GM12872 (cell line): ENCODE results near the gene CAMK2D.

Experiments
- CTCF ChIP-seq: IDR thresholded peaks from 3 replicates; pipeline ENCODE4 v1.5.1; 2011; ENCODE audit warnings: low read depth, mild to moderate bottlenecking, low read length, moderate library complexity; ENCODE audit not compliant: insufficient read depth

Gene CAMK2D

DNA sequence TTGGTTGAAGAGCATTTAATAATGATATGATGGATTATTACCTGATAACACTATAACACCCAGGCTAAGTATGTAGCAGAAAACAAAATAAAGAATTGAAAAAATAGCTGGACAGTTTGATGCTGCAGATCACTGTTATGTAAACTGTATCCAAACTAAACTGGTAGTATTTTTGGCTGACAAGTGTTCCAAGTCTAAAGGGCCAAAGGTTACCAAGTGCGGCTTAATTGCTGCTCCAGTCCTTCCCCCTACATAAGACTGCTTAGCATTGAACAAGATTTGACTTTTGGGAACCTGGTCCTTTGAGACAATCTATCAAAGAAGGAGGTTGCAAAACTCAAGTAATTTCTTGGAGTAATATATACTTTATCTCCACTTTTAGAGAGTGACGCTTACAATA, 249.6 kb downstream of the CAMK2D start:
- no peak for TF ChIP-seq CTCF

DNA sequence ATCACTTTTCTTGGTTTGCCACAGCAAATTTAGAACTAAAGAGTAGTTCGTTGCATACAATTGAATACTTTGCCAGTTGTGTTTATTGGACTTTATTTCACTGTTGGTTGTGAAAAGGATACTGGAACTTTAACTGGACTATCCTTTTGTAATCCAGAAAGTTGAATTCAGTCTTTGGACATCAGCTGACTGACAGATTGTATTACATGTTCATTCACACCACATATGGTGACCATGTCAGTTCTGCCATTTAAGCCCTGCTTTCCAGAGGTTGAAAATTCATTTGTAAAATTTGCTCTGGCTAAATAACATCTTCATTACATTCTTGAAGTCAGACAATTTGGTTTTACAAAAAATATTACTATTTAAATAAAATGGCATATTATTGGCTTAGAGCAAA, 251.7 kb downstream of the CAMK2D start:
- TF ChIP-seq CTCF, result no peak

- TF ChIP-seq CTCF, result no peak
Measured at GRCh38 chr4:113505044-113505443, 256.5 kb downstream of the CAMK2D start.

DNA sequence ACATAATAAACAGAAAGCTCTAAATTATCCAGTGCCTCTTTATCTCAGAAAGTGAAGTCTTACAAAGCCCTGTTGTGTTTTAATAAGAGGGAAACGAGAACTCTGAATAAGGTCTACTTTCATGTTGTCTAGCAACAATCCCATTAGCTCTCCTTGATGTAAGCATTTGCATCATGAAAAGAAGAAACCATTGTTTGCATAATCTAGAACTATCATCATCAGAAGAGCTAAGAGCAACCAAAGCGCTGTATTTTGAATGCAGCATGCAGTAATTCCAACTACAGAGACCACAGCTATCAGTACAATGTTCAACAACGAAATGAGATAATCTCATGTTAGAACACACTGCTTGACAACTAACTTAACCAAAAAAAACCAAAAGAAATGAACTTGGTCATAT, 257.1 kb downstream of the CAMK2D start:
- TF ChIP-seq CTCF, result no peak

DNA sequence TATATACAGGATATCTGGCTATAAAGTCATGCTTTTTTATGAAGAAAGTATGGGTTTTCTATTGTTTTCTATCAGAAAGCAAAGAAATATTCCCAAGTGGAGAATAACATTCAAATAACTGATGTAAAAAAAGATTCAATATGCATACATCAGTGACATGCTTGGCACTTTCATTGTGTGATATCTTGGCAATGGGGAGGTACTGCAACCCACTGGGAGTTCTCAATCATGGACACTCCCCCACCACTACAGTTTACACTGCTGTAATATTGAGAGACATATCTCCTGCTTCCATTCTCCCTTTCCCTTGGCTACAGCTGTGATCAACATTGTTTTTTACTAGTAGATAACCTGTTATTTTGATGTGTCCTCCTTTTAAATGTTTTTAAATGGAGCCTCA, 257.8 kb downstream of the CAMK2D start:
- TF ChIP-seq CTCF, result no peak

- no peak for TF ChIP-seq CTCF
Measured at GRCh38 chr4:113502906-113503305, 258.6 kb downstream of the CAMK2D start.

- no peak for TF ChIP-seq CTCF
Measured at GRCh38 chr4:113502476-113502875, 259.1 kb downstream of the CAMK2D start.

DNA sequence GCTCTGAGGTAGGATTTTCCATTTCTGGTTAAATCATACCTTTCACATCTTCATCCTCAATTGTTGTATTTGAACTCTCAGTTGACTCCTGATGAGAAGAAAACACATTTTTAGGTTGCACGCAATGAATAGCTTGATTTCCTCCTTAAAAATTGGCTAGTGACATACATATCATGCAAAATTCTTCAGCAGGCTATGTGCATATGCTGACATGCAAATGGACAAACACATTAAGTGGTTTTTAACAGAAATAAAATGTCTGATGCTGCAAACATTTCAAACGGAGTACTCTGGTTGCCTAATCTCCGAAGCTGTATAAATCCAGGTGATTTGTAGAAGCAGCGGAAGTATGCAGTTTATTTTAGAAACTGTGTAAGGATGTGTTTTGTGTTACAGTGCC, 261.1 kb downstream of the CAMK2D start:
- TF ChIP-seq CTCF, result no peak
